Measurements from ENCODE around the gene RBM47. TPM values are rescaled to one million over a fixed set of nuclear protein-coding genes. Genes with fewer than 3 reads are reported as not detected.
A peak's percentile ranks its signal among the peaks of the same experiment; 100 is the strongest.
"Not testable (repeated sequence)": the region's sequence is repeated elsewhere in the genome, so short reads cannot be mapped to it uniquely, and the experiment has no call there.

Gene RBM47
- total RNA-seq, 3 donors from 2014 or later = 0.87 to 1.9 (median 1.1) TPM

DNA sequence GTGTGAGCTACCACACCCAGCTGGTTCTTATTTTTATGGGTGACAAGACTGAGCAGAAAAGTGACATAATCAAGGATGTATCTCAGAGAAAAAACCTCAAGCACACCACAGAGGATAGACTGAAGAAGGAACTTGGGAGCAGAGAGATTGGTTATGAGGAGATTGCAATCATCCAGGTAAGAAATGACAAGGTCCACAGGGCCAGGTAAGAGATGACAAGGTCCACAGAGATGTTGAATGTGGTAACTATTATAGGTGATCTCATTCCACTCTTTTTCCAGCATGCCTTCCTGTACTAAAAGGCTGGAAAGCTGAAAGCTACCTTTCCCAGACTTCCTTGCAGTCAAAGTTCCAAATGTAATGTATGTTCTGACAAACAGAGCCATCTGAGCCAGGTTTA is 15.9 kb upstream of the RBM47 start:
- Mint-ChIP-seq H3K27me3 (ENCODE audit: low read depth) (no peaks in the 10 kb centered on the region), H3K36me3 (ENCODE audit: insufficient read depth) (no peaks in the 10 kb centered on the region), H3K9me3 (no peaks in the 10 kb centered on the region)

DNA sequence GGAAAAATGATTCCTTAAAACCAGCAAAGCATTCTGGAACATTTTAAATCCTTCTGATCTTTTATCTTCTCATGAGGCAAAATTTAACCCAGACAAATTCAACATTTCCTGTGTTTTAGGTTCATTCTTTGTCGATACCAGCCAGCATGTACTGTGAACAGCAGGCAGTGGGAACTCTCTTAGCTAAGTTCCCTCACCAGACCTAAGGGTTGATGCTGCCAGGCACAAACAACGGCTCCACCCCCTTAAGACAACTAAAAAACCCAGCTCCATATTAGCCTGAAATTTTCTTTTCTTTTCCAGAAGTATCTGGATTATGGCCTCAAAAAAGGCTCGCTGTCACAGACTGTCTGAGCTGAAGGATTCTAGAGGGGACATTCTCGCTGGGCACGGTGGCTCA is 2.4 kb upstream of the RBM47 start:
- peaks cover 37% of the 10 kb centered on the region for H3K27me3 Mint-ChIP-seq (ENCODE audit: low read depth)
- no peak for ATAC-seq

More for the DNA sequence above, 15.9 kb upstream of the RBM47 start:
- Mint-ChIP-seq H3K4me3 (no peak overlapping the region), H3K4me1 (ENCODE audit: low read depth) (no peaks in the 10 kb centered on the region)
- DNase-seq = no peak
- no peak for ATAC-seq

GRCh38 chr4:40630335-40631021 is 814 bp upstream of the RBM47 start:
- DNase-seq = no peak
- H3K9me3 Mint-ChIP-seq = no peaks in the 10 kb centered on the region
- peak in 1 of 2 donors; percentile 46 for ATAC-seq
- peak overlapping the region; percentile 80 for H3K4me3 Mint-ChIP-seq
- peaks cover 47% of the 10 kb centered on the region for H3K27me3 Mint-ChIP-seq (ENCODE audit: low read depth)
- no peaks in the 10 kb centered on the region for H3K36me3 Mint-ChIP-seq (ENCODE audit: insufficient read depth)
- H3K4me1 Mint-ChIP-seq (ENCODE audit: low read depth) = peaks cover 17% of the 10 kb centered on the region

More for the DNA sequence above, 2.4 kb upstream of the RBM47 start:
- Mint-ChIP-seq H3K9me3 (no peaks in the 10 kb centered on the region), H3K4me1 (ENCODE audit: low read depth) (peaks cover 17% of the 10 kb centered on the region), H3K36me3 (ENCODE audit: insufficient read depth) (no peaks in the 10 kb centered on the region), H3K4me3 (no peak overlapping the region)
- no peak for DNase-seq

DNA sequence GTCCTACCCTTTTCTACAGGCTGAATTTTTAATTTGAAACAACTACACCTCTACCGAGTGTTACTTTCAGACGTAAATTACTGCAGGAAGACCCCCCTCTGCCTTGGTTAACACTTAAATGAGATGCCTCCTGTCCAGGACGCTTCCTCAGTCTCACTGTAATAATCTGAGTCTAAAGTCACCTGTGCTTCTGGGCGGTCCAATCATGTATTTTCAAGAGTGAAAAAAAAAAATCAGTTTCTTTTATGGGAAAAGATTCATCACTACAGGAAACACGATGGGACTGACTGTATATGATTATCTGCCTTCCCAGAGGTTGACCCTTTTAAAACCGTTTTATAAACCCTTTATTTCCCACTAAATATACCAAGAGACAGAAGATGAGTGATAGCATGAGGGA is 776 bp downstream of the RBM47 start:
- no peaks in the 10 kb centered on the region for H3K9me3 Mint-ChIP-seq
- peak overlapping the region; percentile 80 for H3K4me3 Mint-ChIP-seq
- no peaks in the 10 kb centered on the region for H3K36me3 Mint-ChIP-seq (ENCODE audit: insufficient read depth)
- no peak for DNase-seq
- H3K27me3 Mint-ChIP-seq (ENCODE audit: low read depth) = peaks cover 49% of the 10 kb centered on the region
- H3K4me1 Mint-ChIP-seq (ENCODE audit: low read depth) = peaks cover 17% of the 10 kb centered on the region
- ATAC-seq = no peak

DNA sequence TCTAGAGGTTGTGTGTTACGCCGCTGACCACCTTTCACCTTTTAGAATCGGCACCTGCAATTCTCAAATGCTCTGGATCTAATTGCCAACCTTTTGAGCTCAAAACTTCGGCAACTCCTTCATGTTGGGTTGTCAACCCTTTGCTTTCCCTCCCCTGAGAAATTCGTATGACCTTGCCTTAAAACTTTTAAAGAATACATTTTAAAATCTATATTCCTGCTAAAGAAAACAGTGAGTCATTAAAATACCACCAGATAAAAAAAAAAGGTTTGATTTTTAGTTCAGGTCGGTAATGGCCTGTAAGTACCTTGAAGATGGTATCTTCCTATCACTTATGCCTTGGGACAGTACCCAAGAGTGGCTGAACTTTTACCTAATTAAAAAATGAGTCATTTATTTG is 1.3 kb downstream of the RBM47 start:
- peaks cover 49% of the 10 kb centered on the region for H3K27me3 Mint-ChIP-seq (ENCODE audit: low read depth)
- not testable (repeated sequence) for H3K9me3 Mint-ChIP-seq; ATAC-seq; H3K4me3 Mint-ChIP-seq; H3K36me3 Mint-ChIP-seq (ENCODE audit: insufficient read depth); DNase-seq
- H3K4me1 Mint-ChIP-seq (ENCODE audit: low read depth) = peaks cover 17% of the 10 kb centered on the region

GRCh38 chr4:40627540-40627939 is 2.1 kb downstream of the RBM47 start:
- Mint-ChIP-seq H3K9me3 (no peaks in the 10 kb centered on the region), H3K4me1 (ENCODE audit: low read depth) (peaks cover 17% of the 10 kb centered on the region), H3K36me3 (ENCODE audit: insufficient read depth) (no peaks in the 10 kb centered on the region), H3K4me3 (no peak overlapping the region), H3K27me3 (ENCODE audit: low read depth) (peaks cover 49% of the 10 kb centered on the region)
- ATAC-seq (no peak), DNase-seq (no peak)

- ATAC-seq (no peak), DNase-seq (no peak)
- H3K4me3 Mint-ChIP-seq = no peak overlapping the region
- H3K4me1 Mint-ChIP-seq (ENCODE audit: low read depth) = peaks cover 21% of the 10 kb centered on the region
- H3K9me3 Mint-ChIP-seq = no peaks in the 10 kb centered on the region
- H3K36me3 Mint-ChIP-seq (ENCODE audit: insufficient read depth) = no peaks in the 10 kb centered on the region
- peaks cover 46% of the 10 kb centered on the region for H3K27me3 Mint-ChIP-seq (ENCODE audit: low read depth)
Measured at GRCh38 chr4:40626183-40626990, 3.3 kb downstream of the RBM47 start.

DNA sequence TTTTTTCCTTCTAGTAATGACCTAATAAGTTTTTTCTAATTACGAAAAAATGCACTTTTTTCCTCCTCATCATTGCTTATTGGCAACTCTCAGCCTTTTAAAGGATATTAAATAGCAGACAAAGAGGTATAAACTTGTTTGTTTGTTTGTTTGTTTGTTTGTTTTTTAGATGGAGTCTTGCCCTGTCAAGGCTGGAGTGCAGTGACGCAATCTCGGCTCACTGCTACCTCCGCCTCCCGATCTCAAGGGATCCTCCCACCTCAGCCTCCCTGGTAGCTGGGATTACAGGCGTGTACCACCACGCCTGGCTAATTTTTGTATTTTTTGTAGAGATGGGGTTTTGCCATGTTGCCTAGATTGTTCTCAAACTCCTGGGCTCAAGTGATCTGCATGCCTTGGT is 6.0 kb downstream of the RBM47 start:
- Mint-ChIP-seq H3K27me3 (ENCODE audit: low read depth) (peaks cover 28% of the 10 kb centered on the region), H3K4me1 (ENCODE audit: low read depth) (peaks cover 8% of the 10 kb centered on the region), H3K9me3 (no peaks in the 10 kb centered on the region), H3K4me3 (no peak overlapping the region), H3K36me3 (ENCODE audit: insufficient read depth) (no peaks in the 10 kb centered on the region)
- no peak for ATAC-seq
- no peak for DNase-seq

GRCh38 chr4:40622913-40623312 is 6.8 kb downstream of the RBM47 start:
- DNase-seq (no peak), ATAC-seq (peak in 1 of 2 donors; percentile 40)
- H3K27me3 Mint-ChIP-seq (ENCODE audit: low read depth) = peaks cover 22% of the 10 kb centered on the region
- peaks cover 4% of the 10 kb centered on the region for H3K4me1 Mint-ChIP-seq (ENCODE audit: low read depth)
- no peak overlapping the region for H3K4me3 Mint-ChIP-seq
- no peaks in the 10 kb centered on the region for H3K36me3 Mint-ChIP-seq (ENCODE audit: insufficient read depth)
- no peaks in the 10 kb centered on the region for H3K9me3 Mint-ChIP-seq

DNA sequence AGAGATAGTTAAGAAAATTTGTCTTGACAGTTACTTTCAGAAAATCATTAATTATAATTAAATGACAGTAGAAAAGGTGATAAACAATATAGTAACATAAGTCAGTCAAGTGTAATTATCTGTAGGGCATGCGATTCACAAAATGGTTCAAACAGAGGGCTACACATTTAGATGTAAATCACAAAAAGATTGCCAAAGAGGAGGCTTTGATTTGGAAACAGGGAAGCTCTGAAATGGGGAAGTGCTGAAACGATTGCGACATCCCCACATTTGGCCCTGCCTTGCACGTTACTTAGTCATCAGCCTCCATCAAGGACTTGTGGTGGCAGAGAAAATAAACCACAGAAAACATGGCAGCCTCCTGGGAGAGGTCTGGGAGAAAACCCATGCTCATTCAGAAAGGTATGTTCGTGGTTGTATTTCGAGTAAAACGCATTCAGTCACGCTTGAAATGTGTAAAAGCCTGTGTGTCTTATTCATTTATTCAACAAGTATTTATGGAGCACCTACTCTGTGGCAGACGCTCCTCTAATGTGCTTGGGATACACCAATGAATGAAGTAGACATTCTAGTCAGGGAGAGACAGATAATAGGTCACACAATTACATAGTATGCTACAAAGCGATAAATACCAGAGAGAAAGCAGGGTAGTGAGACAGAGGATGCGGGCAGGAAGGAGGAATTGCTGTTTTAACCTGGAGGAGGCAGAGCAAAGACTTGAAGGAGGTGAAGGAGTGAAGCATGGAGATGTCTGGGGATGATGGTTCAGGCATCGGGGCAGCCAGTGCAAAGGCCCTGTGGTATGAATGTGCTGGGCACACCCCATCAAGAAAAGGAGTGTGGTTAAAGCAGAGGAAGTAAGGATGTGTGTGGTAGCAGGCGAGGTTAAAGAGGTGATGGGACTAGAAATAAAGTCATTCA is 7.8 kb downstream of the RBM47 start:
- ATAC-seq (peak; percentile 34 to 41), DNase-seq (no peak)
- Mint-ChIP-seq H3K4me1 (ENCODE audit: low read depth) (peaks cover 4% of the 10 kb centered on the region), H3K9me3 (no peaks in the 10 kb centered on the region), H3K27me3 (ENCODE audit: low read depth) (peaks cover 14% of the 10 kb centered on the region), H3K4me3 (no peak overlapping the region), H3K36me3 (ENCODE audit: insufficient read depth) (no peaks in the 10 kb centered on the region)

DNA sequence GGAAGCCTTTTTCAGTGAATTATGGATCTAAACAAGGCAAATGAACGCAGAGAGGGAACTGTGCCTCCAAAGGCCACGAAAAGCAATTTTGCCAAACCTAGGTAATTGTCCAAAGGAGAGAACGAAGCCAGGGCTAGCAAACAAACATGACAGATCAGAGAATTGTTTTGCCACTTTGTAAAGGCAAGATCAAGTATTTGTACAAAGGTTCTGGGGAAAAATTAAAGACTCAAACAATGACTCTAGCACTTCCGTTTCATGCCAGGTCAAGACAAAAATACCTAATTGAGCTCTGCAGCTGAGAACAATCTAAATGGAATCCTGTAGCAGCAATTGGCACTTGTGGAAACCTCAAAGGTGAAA is 8.5 kb downstream of the RBM47 start:
- no peak for ATAC-seq
- DNase-seq = no peak
- Mint-ChIP-seq H3K27me3 (ENCODE audit: low read depth) (peaks cover 10% of the 10 kb centered on the region), H3K9me3 (no peaks in the 10 kb centered on the region), H3K36me3 (ENCODE audit: insufficient read depth) (no peaks in the 10 kb centered on the region), H3K4me3 (no peak overlapping the region), H3K4me1 (ENCODE audit: low read depth) (peaks cover 4% of the 10 kb centered on the region)

GRCh38 chr4:40619600-40619999 is 10.1 kb downstream of the RBM47 start:
- H3K36me3 Mint-ChIP-seq (ENCODE audit: insufficient read depth) = no peaks in the 10 kb centered on the region
- H3K27me3 Mint-ChIP-seq (ENCODE audit: low read depth) = peaks cover 5% of the 10 kb centered on the region
- H3K4me3 Mint-ChIP-seq = no peak overlapping the region
- H3K9me3 Mint-ChIP-seq = no peaks in the 10 kb centered on the region
- H3K4me1 Mint-ChIP-seq (ENCODE audit: low read depth) = peaks cover 4% of the 10 kb centered on the region
- ATAC-seq (no peak), DNase-seq (no peak)

- H3K36me3 Mint-ChIP-seq (ENCODE audit: insufficient read depth) = no peaks in the 10 kb centered on the region
- no peak for ATAC-seq
- H3K27me3 Mint-ChIP-seq (ENCODE audit: low read depth) = peaks cover 3% of the 10 kb centered on the region
- H3K4me3 Mint-ChIP-seq = no peak overlapping the region
- H3K9me3 Mint-ChIP-seq = no peaks in the 10 kb centered on the region
- H3K4me1 Mint-ChIP-seq (ENCODE audit: low read depth) = peaks cover 10% of the 10 kb centered on the region
- DNase-seq = no peak
Measured at GRCh38 chr4:40617872-40618271, 11.8 kb downstream of the RBM47 start.

DNA sequence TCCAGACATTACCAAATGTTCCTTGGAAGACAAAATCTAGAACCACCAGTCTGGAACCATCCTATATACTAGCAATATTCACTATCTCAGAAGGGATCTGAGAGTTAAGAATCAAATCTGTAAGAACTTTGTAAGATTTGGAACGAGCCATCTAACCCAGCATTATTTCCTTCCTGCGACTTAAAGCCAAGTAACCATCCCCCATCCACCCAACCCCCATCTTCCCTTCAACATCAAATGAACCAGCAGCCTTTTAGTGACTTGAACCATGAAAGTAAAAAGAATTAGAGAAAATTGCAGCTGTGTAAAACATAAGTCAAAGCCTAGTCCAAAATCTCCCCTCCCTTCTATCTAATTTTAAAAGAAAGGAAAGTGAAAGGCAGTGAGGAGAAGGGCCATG is 15.6 kb downstream of the RBM47 start:
- no peaks in the 10 kb centered on the region for H3K9me3 Mint-ChIP-seq
- peaks cover 6% of the 10 kb centered on the region for H3K4me1 Mint-ChIP-seq (ENCODE audit: low read depth)
- DNase-seq (no peak), ATAC-seq (no peak)
- no peaks in the 10 kb centered on the region for H3K27me3 Mint-ChIP-seq (ENCODE audit: low read depth)
- no peak overlapping the region for H3K4me3 Mint-ChIP-seq
- no peaks in the 10 kb centered on the region for H3K36me3 Mint-ChIP-seq (ENCODE audit: insufficient read depth)
